ENCODE results near the gene FHIT.
"Not testable (repeated sequence)": the region's sequence is repeated elsewhere in the genome, so short reads cannot be mapped to it uniquely, and the experiment has no call there.

Gene FHIT

DNA sequence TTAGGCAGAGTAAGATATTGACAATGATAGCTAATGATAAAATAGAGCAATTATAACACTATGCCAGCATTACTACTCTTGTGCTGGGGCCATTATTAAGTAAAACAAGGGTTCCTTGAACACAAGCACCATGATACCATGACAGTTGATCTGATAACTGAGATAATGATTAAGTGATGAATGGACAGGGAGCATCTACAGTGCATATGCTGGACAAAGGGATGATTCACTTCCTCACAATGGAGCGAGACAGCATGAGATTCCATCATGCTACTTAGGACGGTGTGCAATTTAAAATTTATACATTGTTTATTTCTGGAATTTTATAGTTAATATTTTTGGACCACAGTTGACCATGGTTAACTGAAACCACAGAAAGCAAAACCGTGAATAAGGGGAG lies 156.6 kb downstream of the FHIT start:
- DNase-seq, result no peak

DNA sequence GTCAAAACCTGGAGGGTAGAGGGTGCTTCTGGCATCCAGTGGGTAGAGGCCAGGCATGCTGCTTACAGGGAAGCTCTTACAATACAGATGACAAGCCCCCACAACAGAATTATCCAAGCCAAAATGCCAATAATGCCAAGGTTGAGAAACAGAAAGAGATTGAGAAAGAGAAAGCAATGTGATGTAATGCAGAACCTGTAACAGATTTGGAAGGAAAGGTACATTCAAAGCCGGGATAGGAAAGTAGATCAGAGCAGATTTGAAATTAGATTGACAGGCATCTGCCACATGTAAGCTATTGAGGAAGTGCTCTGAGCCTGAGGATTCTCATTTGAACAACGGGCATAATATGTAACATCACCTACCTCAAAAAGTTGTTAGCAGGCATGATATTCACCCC lies 157.9 kb downstream of the FHIT start:
- DNase-seq, result no peak

DNA sequence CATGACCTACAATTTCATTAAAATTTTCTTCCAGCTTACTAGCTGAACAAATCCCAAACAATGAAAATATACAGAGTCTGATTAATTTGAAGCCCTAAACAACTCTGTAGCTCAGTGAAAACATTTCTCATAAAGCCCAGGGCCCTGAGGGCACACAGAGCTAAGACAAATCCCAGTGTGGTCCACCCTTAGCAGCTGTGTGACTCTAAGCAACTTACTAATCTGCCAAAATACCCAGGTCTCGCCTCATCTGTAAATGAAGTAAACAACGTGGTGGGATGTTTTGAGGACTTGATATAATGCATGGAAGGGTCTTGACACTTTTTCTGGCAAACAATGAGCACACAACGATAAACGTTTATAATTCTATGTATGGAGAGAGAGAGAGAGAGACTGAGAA lies 158.4 kb downstream of the FHIT start:
- no peak for DNase-seq

DNA sequence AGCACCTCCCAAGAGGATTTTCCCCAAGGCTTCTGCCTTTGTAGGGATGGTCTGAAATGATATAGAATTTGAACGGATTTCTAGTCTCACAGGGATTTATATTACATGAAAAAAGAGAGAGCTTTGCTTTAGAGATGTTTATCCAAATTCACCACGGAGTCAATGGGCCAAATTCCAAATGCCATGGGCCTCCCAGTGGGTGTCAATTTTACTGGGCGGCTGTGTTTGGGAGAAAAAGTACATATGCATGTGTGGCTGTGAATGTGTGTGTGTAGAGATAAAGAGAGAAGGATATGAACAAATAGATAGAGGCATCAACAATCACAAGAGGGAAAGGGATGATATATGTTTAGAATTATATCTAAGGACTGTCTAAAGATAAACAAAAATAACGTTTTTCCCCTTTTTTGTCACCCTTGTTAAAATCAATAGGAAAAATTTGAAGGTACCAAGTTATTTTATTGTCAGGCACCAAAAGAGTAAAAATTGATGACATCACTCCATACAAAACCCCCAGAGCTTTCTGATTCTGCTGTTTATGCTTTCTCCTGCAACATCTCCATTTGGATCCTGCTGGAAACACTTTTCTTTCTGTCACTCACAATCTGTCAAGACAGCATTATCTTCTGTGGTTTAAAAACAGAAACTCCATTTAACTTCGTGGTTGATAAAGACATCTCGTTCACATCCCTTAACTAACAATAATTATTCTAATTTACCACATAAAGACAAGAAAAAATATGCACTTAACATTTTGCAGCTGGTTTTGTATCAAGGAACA lies 160.7 kb downstream of the FHIT start:
- no peak for DNase-seq

DNA sequence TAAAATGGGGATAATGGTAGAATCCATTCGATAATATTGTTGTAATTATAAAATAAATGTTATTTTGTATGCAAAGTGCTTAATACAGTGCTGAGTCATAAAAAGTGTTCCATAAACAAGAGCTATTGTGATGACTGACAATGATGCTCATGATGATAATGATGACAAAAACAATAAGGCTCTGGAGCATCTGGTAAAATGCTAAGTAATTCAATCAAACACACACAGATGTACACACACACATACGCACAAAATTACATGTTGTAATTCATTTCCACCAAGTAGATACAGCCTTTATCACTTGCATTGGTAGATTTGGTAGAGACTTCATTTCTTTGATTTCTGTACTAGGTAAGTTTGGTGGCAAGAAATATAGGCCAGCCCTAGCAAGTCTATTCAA lies 163.8 kb downstream of the FHIT start:
- no peak for DNase-seq

DNA sequence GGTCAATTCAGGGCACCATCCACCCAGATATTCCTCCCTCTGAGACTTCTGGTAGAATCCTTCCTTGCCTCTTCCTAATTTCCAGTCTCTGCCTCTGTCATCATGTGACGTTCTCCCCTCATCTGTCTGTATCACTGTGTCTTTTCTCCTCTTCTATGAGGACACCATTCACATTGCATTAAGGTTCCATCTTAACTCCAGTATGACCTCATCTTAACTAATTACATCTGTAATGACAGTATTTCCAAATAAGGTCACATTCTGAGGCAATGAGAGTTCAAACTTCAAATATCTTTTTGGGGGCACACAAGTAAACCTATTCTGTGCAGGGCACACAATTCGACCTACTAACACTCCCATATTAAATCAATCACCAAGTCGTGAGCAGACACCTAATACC lies 169.7 kb downstream of the FHIT start:
- no peak for DNase-seq

DNA sequence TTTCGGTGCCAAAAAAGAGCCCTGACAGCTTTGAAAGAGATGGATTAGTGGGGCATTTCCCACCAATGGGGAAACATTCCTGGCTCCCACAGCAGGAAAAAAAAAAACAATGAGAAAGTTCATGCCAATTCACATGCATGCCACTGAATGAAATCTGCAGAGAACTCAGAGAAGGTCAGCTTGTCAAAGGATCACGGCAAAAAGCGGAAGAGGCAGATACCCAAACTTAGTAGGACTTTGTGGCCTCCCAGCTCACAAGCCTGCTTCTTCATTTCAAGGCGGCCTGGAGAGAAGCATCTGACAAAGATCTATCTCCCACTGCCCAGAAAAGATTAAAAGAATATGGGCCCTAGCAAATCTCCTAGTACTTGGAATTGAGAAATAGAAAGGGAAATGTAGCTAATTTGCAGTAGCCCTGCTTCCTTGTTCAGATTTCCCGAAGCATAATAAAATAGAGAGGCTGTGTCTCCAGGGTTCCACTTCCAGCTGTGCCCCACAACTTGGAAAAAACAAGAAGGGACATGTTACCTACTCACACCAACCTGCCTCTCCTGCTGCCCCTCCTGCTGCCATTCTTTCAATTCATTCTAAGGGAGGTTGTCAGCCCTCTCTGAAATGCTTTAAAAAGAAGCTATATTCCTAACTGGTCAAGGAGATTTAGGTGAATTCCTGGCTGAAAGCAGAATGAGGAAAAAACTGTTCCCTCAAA lies 170.4 kb downstream of the FHIT start:
- no peak for DNase-seq

DNA sequence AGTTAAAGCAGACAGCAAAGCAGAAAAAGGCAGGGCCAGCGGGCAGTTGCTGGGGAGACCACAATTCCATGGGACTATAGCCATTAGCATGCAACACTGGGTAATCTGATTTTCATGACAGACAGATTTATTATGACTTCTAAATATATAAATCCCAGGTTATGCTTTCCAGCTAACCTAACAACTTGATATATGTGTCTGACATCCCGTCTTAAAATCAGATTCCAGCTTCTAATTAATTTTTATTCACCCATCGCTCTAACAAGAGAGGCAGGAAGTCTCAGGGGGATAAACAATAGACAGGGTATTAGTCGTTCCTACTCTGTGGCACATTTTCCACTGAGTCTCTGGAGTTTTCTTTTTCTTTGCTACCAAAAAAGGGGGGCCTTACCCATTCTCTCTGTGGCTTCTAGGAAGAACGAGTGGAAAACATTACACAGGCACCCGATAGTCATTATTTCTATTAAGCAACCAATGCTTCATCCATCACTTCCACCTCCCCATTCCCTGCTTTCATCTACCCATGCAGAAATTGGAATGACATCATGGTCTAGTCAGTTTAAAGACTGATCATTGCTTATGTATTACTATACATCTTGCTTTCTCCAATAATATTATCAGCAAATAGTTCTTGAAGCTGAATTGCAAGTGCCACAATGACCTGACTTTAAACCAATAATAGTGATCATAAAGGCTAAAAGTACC lies 173.1 kb downstream of the FHIT start:
- DNase-seq, result no peak

DNA sequence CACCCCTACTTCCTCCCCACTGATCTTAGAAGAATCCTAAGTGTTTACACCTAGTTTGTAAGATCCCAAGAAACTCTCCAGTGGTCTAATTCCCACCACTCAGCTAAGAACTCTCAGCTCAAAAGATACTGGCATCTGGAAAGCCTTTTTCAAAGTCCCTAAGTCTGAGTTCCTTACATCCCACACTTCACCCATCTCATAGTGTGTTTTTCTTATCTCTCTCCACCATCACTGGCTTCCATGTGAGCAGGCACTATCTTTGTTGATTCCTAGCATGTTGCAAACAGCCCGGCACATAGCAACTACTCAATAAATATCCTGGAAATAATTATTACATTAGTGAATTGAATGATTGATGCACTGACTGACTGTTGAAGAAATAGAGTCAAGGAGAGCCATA lies 173.7 kb downstream of the FHIT start:
- no peak for DNase-seq

DNA sequence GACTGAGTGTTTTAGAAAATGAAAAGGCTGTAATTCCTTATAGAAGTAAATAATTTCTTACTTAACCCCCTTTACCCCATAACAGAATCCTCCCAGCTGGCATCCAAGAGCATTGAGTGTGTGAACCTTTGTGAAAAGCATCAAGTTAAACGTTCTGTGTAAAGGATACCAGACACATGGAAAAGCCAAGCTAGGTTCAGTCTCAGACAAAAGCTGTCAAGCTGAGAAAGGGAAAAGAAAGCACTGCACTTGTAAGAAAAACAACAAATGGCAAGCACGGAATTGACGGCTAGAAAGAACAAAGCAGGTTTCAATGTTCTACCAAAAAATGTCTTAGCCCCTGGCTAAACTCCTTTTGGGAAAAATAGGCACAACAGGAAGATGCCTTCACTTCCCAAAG lies 176.5 kb downstream of the FHIT start:
- DNase-seq, result no peak

DNA sequence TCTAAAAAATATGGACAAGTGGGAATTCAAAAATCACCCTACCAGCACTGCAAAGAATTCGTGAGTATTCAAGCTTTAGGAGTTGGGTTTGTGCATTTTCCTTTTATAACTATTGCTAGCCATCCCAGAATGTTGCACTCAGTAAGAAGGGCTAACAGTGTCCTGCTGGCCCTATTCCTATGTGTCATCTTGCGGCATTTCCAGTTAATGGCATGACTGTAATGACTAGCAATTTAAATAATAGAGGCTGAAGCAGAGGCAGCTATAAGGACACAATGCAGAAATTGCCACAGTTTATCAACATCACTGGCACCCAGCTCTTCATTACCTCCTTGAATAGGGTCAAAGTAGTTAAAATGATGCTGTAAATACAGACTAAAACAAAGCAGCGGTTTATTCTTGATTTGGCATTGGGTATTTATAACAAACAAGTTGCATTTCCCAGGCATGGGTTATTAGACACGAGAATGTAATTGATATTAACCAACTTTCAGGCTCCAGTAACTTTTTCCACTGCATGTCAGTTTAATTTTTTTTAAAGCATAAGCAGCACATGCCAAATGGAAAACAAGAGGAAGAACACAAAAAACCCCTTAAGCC lies 177.6 kb downstream of the FHIT start:
- DNase-seq, result no peak

DNA sequence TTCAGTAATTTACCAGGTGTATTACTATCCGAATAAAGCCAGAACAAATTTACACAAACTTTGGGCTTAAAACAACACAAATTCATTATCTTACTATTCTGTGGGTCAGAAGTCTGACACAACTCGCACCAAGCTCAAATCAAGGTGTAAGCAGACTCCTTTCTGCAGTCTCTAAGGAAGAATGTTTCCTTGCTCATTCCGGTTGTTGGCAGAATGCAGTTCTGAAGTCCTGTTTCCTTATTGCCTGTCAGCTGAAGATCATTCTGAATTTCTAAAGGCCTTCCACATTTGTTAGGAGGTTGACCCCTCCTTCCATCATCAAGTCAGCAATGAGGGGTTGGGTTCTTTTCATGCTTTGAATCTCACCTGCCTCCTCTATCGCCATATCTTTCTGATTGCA lies 183.2 kb downstream of the FHIT start:
- no peak for DNase-seq

DNA sequence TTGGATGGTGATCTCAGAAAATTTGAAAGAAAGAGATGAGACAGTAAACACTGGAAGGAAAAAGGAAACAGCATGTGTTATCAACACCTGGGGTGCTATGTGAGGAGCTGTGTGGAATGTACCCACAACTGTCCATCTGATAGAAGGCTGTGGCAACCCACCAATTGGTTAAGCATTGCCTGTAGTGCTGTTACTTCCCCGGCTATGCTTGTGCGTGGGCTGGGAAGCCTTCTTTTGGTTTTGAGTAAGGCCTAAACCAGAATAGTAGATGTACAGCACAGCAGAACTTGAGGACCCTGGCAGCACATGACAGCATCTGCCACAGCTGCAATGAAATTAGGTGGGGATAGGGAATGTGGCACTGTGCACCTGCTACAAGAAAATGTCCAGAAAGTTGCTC lies 184.5 kb downstream of the FHIT start:
- DNase-seq, result no peak

DNA sequence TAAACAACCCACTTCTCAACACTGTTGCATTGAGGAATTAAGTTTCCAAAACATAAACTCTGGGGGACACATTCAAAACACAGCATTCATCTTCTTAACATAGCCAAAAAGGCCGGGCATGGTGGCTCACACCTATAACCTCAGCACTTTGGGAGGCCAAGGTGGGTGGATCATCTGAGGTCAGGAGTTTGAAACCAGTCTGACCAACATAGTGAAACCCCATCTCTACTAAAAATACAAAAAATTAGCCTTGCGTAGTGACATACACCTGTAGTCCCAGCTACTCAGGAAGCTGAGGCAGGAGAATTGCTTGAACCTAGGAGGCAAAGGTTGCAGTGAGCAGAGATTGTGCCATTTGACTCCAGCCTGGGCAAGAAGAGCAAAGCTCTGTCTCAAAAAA lies 185.0 kb downstream of the FHIT start:
- DNase-seq, result not testable (repeated sequence)

DNA sequence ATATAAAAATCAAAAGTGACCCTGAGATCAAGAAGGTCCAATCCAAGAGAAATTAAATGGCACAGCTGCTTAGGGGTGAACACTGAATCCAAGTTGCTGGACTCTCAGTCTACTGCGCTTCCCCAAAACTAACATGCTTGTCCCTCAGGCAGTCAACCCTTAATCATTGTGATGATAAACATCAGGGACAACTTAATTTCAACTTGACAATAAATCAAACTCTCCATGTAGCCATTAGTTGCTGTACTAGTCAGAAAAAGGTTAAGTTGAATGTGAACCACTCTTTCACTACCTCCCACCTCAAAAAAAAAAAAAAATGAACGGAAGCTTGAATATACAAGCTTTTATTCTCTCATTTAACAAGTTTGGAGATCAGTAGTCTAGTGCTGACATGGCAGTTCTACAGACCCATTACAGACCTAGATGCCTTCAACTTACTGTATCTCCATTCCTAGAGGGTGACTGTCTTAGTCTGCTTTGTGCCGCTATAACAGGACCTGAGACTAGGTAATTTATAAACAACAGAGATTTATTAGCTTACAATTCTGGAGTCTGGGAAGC lies 185.7 kb downstream of the FHIT start:
- no peak for DNase-seq

DNA sequence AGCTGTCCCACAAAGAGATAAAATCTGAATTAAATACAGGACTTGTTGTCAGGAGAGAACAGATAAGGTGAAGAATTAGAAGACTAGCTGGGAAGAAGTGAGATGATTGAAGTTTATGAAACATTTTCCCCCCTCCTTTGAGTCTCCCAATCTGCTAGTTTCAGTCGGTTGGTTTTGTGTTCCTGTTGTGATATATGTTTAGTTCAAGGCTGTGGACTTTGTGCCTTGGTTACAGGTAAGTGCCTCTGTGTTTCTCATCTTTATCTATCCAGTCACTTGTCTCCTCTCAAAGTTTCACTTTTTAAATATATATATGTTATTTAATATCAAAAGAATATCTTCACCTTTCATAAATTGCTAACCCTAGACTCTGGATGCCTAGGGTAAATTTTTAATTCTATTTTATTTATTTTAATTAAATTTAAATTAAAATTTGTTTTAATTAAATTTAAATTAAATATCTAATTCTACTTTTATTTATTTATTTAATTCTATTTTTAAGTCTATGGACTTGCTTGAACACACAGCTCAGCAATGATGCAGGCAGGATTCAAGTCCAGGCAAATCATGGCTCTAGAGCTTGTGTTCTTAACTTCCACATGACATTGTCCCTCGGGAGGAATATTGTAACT lies 190.0 kb downstream of the FHIT start:
- no peak for DNase-seq

DNA sequence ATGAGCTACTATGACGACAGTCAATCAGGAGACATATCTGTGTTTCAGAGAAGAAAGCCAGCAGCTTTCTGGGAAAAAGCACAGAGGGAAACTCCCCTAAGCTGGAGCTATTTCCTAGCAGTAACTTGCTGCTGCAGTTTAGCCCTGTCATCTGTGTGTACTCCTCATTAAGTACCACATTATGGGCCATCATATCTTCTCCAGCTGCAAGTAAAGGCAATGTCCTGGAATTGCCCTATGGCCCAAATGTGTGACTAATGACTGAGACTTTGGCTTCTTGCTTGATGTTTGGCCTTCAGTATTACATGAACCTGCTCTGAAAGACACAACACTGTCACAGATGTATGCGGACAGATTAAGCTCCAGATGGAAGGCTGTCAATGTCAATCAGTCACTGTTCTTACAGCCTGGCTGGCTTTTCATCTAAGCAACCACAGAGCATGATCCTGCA lies 190.8 kb downstream of the FHIT start:
- no peak for DNase-seq

DNA sequence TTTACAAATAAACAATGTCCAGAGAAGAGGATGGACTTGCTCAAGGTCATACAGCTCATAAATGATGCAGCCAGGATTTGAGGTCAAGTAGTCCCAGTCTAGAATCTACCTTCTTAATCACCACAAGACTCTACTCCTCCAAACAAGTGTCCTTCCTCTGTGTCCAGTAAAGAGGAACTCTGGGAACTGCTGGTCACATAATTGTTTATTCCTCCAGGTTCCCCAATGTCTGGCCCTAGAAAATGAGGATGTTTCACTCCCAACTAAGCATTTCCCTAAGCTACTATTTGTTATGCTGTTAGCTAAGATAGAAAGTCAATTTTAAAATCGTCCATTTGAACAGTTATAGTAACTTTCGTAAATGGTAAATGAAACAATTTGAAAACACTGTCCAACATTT lies 192.4 kb downstream of the FHIT start:
- no peak for DNase-seq

DNA sequence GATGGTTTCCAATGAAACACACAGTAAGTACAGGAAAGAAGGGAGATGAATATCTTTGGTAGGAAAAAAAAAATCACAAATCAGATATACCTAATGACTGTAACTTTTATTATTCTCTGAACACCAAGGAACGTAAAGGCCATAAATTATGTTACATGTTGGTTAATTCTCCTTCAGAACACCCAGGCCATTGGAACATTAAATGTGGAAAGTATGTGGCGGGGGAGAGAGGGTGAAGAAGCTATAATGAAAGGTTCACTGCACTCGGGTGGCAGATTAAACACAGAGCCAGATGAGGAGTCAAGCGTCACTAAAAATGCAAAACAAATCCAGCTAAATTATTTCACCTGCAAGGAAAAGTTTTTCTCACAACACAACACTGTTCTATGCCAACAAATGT lies 193.8 kb downstream of the FHIT start:
- DNase-seq, result no peak

DNA sequence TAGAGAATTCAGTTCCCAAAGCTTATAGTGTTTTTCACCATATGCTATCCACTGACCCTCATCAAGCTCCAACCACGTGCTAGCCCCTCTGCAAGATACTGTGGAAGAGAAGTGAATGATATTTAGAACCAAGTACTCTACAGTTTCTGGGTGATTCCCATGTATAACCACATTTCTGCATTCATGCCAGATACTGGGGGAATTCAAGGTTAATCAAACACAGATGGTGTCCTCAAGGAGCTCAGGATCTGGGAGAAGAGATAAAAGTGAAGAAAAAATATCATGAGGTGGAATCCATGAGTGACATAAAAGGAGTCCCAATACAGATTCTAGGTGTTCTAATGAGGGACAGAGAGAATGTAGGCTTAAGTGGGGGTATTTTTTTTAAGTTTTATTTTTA lies 195.8 kb downstream of the FHIT start:
- DNase-seq, result no peak

DNA sequence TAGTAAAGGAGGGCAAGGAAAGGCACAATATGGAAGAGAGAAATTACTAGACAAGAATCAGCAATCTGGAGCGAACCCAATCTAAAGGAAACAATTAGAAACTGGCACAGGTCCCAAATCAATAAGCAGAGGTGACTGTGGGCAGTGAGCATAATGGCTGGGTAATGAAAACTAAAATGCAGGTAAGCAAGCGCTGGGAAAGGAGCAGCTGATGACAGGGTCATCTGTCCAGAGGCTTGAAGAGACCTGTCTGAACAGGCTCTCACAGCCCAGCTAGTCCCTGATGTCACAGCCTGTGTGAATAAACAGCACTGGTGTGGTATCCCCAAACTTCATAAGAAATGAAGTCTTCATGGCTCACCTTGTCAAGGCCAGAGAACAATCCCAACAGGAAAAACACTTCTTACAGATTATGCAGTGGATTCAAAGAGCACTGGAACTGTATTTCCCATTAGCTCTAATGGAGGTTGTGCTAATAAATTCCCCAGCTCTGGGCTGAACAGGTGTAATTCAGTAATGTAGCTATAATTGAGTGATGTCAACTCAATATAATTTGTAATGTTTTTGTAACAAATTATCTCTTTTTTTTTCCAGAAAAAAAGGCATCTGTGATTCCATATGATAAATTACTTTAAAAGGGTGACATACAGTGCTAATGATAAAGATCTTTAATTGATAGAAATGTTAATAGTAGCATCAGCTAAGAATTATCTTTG lies 197.3 kb downstream of the FHIT start:
- DNase-seq, result no peak

DNA sequence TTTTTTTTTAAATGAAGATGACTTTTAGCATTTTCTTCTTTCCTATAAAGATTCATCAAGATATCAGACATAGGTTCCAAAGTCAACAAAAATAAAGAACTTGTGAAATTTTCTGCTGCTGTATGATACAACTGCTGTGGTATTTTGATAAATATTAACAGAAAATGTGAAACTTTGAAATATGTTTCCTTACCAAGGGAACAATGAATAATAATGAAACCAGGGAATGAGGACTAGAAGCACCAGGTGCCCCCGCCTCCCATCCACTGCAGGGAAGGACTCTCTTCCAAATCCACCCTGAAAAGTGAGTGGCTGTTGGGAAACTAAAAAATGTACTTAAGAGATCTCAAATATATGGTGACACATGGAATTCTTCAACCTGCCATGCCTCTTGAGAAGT lies 198.4 kb downstream of the FHIT start:
- DNase-seq, result no peak
